ENCODE data around the gene SHISAL2A.

SHISAL2A gene

DNA sequence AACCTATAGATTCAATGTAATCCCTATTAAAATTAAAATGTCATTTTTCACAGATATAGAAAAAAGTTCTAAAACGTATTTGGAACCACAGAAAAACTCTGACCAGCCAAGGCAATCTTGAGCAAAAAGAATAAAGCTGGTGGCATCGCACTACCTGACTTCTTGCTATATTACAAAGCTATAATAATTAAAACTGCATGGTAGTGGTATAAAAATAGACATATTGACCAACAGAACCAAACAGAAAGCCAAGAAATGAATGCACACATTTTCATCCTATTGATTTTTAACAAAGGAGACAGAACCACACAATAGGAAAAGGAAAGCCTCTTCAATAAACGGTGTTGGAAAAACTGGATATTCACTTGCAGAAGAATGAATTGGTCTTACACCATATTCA is 9.2 kb upstream of the SHISAL2A start:
- TF ChIP-seq CSRNP3 (CRISPR knock-in tag; IDR thresholded peaks at IDR 0.05) (no peak), GLIS3 (CRISPR knock-in tag; IDR thresholded peaks at IDR 0.05) (no peak), TCF4 (CRISPR knock-in tag; IDR thresholded peaks at IDR 0.05; ENCODE audit: borderline replicate concordance) (no peak)
- no peak for ATAC-seq

- ATAC-seq: no peak
- TF ChIP-seq RARB (CRISPR knock-in tag; IDR thresholded peaks at IDR 0.05) (no peak), GLIS3 (CRISPR knock-in tag; IDR thresholded peaks at IDR 0.05) (no peak), POU6F1 (CRISPR knock-in tag; IDR thresholded peaks at IDR 0.05; ENCODE audit: borderline replicate concordance, low read depth) (no peak), ZFP30 (CRISPR knock-in tag; IDR thresholded peaks at IDR 0.05) (no peak), TSHZ2 (CRISPR knock-in tag; IDR thresholded peaks at IDR 0.05) (no peak), ISL1 (CRISPR knock-in tag; IDR thresholded peaks at IDR 0.05) (no peak), CSRNP3 (CRISPR knock-in tag; IDR thresholded peaks at IDR 0.05) (no peak)
Observed at GRCh38 chr1:52627028-52627427, 5.9 kb upstream of the SHISAL2A start.

DNA sequence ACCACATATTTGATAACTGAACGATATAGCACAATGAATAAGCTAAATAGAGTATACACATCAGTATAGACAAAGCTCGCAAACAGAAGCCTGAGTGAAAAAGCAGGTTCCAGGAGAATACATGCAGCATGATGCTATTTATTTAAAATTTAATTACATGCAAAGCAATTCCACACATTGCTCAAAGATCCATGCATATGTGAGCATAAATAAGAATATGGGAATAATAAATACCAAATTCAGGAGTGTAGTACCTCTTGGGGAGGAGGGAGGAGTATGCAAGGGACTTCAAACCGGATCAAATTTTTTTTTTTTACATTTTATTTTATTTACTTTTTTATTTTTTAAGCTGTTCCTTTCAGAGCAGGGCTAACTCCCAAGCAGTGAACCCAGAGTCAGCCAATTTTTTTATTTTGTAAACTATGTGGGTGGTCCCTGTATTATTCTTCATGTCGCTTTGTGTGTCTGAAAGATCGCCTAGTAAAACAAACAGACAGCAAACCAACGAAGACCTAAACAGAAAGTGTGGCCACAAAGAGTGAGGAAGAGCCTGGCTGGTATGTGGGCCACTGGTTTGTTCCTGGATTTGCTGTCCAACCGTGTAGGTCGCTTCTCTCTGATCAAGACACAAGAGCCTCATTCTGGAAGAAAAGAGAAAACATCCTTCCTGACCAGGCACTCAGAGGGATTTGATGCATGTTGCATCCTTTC is 4.2 kb upstream of the SHISAL2A start:
- no peak for ATAC-seq
- no peak for TF ChIP-seq RARB (CRISPR knock-in tag; IDR thresholded peaks at IDR 0.05)
- no peak for TF ChIP-seq POU6F1 (CRISPR knock-in tag; IDR thresholded peaks at IDR 0.05; ENCODE audit: borderline replicate concordance, low read depth)
- TF ChIP-seq PPARA (CRISPR knock-in tag; IDR thresholded peaks at IDR 0.05; ENCODE audit: borderline replicate concordance): no peak
- TF ChIP-seq ESRRG (CRISPR knock-in tag; IDR thresholded peaks at IDR 0.05): no peak
- TF ChIP-seq, protein P1, sequence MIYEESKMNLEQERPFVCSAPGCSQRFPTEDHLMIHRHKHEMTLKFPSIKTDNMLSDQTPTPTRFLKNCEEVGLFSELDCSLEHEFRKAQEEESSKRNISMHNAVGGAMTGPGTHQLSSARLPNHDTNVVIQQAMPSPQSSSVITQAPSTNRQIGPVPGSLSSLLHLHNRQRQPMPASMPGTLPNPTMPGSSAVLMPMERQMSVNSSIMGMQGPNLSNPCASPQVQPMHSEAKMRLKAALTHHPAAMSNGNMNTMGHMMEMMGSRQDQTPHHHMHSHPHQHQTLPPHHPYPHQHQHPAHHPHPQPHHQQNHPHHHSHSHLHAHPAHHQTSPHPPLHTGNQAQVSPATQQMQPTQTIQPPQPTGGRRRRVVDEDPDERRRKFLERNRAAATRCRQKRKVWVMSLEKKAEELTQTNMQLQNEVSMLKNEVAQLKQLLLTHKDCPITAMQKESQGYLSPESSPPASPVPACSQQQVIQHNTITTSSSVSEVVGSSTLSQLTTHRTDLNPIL (CRISPR knock-in tag; IDR thresholded peaks at IDR 0.05; ENCODE audit: low read depth): no peak
- TF ChIP-seq, protein P2, sequence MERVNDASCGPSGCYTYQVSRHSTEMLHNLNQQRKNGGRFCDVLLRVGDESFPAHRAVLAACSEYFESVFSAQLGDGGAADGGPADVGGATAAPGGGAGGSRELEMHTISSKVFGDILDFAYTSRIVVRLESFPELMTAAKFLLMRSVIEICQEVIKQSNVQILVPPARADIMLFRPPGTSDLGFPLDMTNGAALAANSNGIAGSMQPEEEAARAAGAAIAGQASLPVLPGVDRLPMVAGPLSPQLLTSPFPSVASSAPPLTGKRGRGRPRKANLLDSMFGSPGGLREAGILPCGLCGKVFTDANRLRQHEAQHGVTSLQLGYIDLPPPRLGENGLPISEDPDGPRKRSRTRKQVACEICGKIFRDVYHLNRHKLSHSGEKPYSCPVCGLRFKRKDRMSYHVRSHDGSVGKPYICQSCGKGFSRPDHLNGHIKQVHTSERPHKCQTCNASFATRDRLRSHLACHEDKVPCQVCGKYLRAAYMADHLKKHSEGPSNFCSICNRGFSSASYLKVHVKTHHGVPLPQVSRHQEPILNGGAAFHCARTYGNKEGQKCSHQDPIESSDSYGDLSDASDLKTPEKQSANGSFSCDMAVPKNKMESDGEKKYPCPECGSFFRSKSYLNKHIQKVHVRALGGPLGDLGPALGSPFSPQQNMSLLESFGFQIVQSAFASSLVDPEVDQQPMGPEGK (CRISPR knock-in tag; IDR thresholded peaks at IDR 0.05; ENCODE audit: borderline replicate concordance): no peak

- ATAC-seq: peak; percentile 29
- TF ChIP-seq, protein P1 (CRISPR knock-in tag; IDR thresholded peaks at IDR 0.05; ENCODE audit: low read depth): no peak
- TF ChIP-seq SNAI2 (CRISPR knock-in tag; IDR thresholded peaks at IDR 0.05): no peak
- TF ChIP-seq POU6F1 (CRISPR knock-in tag; IDR thresholded peaks at IDR 0.05; ENCODE audit: borderline replicate concordance, low read depth): no peak
- TF ChIP-seq ISL1 (CRISPR knock-in tag; IDR thresholded peaks at IDR 0.05): no peak
- TF ChIP-seq CSRNP3 (CRISPR knock-in tag; IDR thresholded peaks at IDR 0.05): no peak
- no peak for TF ChIP-seq RARB (CRISPR knock-in tag; IDR thresholded peaks at IDR 0.05)
Observed at GRCh38 chr1:52629325-52629643, 3.7 kb upstream of the SHISAL2A start.

Measured in SK-N-SH treated with all-trans-retinoic acid at 6 μM for 48 hours (cell line).